GM12878 (cell line): Measurements from ENCODE around the gene DYSF.

Source experiments
- CBX3 ChIP-seq: fragments of 200-600 bp; sonication (generic); IDR thresholded peaks from 2 replicates; pipeline ENCODE4 v1.6.1; 2016; ENCODE audit warnings: low read depth, borderline replicate concordance
- CHD1 ChIP-seq: IDR thresholded peaks from 2 replicates; pipeline ENCODE4 v1.6.1; 2012; ENCODE audit warnings: low read depth, low read length, improper control_type of control experiment
- CTCF ChIP-seq, 3 experiments: IDR thresholded peaks in 2 of 3; conservative IDR thresholded peaks in 1 of 3; 2 replicates each; pipeline ENCODE4 v1.5.1; 2011; ENCODE audit warnings: low read depth in 3 of 3, low read length in 3 of 3, mild to moderate bottlenecking in 3 of 3, control low read depth in 2 of 3, moderate library complexity in 2 of 3, inconsistent platforms in 1 of 3, mixed read lengths in 1 of 3; ENCODE audit not compliant: control insufficient read depth in 2 of 3, insufficient read depth in 1 of 3; ENCODE audit errors: extremely low read depth in 1 of 3
- JUND ChIP-seq: IDR thresholded peaks from 2 replicates; pipeline ENCODE4 v1.6.1; 2012; ENCODE audit warnings: low read depth, mild to moderate bottlenecking, low read length, improper control_type of control experiment, moderate library complexity
- NR2C2 ChIP-seq: IDR thresholded peaks from 2 replicates; pipeline ENCODE4 v1.6.1; 2011; ENCODE audit warnings: borderline replicate concordance, low read depth; ENCODE audit not compliant: control insufficient read depth, insufficient read length
- NRF1 ChIP-seq: conservative IDR thresholded peaks from 2 replicates; pipeline ENCODE4 v1.6.1; 2011; ENCODE audit warnings: mild to moderate bottlenecking, low read depth, low read length, improper control_type of control experiment
- REST ChIP-seq: IDR thresholded peaks from 2 replicates; pipeline ENCODE4 v1.6.1; 2012; ENCODE audit warnings: mild to moderate bottlenecking, low read depth, low read length
- TCF12 ChIP-seq: IDR thresholded peaks from 2 replicates; pipeline ENCODE4 v1.6.1; 2011; ENCODE audit warnings: low read depth, mild to moderate bottlenecking, low read length
- USF2 ChIP-seq: IDR thresholded peaks from 2 replicates; pipeline ENCODE4 v1.6.1; 2011; ENCODE audit warnings: low read depth, low read length, improper control_type of control experiment, borderline replicate concordance

GRCh38 chr2:71658771-71659170 lies 205.4 kb downstream of the DYSF start:
- no peak for TF ChIP-seq CTCF (IDR thresholded peaks at IDR 0.05 in 2 of 3, conservative IDR thresholded peaks at IDR 0.05 in 1 of 3; ENCODE audit: control insufficient read depth in 2 of 3, extremely low read depth in 1 of 3, insufficient read depth in 1 of 3, low read depth in 3 of 3, low read length in 3 of 3)
- no peak for TF ChIP-seq JUND
- TF ChIP-seq REST, result no peak
- no peak for TF ChIP-seq TCF12
- no peak for TF ChIP-seq NR2C2
- TF ChIP-seq CBX3, result no peak
- TF ChIP-seq USF2, result no peak
- no peak for TF ChIP-seq CHD1
- TF ChIP-seq NRF1, result no peak
